Measurements from ENCODE around the gene RALGAPA2.

RALGAPA2 gene

DNA sequence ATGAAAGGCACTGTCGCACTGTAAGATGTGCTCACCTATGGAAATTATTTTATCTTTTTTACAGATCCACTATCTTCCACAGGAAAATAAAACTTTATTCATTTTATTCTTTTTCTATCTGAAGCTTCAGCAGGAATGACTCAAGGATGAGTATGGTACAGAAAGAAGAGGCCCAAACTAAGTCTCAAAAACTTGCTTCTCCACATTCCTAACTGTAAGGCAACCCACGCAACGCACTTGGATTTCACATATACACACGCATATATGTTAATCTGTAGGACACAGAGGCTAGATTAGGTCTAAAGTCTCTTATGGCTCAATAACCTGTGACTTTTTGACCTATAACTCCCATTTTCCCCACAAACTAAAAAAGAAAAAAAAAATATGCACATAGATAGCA is 81.9 kb downstream of the RALGAPA2 start:
- DNase-seq (ENCODE audit: low read depth), result no peak

DNA sequence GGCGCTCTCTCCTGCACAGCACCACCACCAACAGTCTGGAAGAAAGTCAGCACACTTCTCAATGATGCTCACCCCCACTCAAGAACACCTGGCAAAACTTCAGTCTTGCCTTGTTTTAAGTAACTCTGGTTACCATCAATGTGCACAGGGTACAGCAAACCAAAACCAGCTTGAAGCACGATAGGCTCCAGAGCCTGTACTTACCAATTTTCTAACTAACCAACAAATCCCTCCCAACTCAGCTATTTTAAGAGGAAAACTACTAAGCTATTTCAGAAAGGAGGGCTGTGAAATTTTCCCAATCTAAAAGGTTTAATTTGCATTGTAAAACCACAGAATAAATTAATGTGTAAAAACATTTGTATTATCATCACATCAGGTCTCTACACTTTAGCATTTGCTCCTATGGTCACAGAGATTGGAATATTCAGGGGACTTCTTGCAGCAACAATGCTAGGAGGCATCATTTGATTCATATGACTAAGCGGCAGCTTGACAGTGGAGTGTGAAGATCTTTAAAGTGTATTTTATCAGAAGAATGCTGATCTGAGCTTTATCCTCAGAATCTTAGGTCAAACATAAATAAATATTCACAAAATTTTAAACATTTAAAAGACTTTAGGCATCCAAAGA is 82.8 kb downstream of the RALGAPA2 start:
- no peak for DNase-seq (ENCODE audit: low read depth)

DNA sequence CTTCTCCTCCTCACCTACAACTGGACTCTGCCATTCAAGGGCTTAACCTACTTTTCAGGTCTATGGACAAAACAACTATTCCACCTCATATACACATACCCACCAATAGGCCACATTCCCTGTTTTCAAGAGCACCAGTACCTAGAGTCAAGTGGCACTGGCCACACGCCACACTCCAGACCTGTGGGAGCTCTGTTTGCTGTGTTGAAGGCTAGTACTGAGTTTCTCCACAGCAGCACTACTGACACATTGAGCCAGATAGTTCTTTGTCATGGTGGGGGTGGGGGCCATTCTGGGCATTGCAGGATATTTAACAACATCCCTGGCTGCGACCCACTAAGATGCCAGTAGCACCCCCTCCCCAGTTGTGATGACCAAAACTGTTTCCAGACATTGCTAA is 84.1 kb downstream of the RALGAPA2 start:
- DNase-seq (ENCODE audit: low read depth), result no peak

DNA sequence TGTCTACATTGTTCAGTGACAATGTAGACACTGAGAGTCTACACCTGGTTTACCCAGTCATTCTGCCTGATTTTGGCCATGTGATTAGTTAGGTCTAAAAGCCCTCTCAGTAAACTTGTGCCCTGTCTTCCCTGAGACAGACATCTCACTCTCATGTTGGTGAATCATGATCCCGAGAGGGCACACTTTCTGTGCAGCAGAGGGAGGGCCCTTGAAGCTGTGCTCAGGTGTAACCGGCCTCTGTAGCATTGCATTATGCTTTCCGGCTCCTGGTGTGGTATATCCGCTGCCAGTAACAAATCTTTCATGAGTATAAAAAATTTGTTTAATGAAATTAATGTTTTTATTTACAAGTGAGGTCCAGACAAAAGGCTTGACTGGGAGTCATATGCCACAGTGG is 85.0 kb downstream of the RALGAPA2 start:
- DNase-seq (ENCODE audit: low read depth), result no peak

DNA sequence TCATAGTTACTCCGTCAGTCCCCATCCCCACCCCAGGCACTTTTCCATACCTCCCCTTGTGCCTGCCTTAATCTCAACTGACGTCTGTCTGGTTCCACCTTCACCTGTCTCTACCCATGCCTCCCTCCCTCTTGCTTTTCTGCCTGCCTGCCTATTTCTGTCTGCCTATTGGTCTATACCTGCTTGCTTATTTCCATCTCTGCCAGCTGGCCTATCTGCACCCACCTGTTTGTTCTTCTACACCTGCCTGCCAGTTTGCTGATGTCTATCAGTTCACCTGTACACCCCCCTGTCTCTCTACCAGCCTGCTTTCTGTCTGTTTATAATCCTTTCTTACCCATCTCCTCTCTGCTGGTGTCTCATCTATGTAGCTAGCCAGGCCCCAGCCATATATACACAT is 87.5 kb downstream of the RALGAPA2 start:
- no peak for DNase-seq (ENCODE audit: low read depth)

DNA sequence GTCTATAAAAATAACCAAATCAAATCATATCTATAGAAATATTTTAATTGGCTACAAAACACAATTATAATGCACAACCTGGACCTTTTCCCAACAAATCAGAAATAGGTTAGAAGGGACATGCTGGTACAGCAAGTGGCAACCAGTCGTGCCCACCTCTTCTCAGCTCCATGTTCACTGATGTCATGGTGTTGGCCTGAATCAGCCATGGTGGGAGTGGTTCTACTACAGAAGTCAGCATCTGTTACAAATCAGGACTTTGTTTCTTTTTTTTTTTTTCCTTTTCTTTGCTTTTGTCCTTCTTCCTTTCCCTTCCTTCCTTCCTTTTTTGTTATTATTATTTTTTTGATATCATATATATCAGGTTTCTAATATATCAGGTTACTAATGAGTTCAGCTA is 91.2 kb downstream of the RALGAPA2 start:
- no peak for DNase-seq (ENCODE audit: low read depth)

DNA sequence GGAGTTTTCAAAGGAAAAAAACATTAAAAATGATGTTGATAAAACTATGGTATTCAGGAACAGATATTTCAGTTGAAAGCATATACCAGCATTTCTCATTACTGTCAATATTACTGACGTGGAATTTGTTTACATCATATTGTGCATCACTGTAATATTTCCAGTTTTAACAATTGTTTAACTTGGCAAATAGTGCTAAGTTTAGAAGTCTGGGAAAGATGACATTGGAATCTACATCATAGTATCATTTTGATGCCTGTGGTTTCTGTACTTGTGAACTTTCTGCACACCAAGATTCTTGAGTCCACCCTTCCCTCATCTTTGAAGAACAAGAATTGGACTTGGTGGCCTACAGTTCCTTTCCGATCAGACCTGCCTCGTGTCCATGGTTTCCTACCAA is 98.1 kb downstream of the RALGAPA2 start:
- no peak for DNase-seq (ENCODE audit: low read depth)

DNA sequence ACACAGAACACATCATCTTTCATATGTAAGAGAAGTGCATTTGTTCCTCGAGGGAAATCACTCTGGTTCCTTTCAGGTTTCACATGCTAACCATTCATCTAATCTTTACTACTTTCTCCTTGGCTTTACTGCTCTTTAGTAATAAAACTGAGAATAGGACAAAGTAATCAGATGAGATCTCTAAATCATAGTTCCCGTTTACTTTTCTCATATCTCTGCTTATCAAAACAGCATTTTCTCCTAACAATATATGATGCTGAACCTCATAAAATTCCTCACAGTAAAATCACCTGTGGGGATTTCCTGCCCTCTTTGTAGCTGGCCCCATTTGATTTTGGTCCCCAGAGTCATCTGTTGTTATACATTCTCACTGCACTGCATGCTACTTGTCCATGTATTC is 100.2 kb downstream of the RALGAPA2 start:
- DNase-seq (ENCODE audit: low read depth), result no peak

DNA sequence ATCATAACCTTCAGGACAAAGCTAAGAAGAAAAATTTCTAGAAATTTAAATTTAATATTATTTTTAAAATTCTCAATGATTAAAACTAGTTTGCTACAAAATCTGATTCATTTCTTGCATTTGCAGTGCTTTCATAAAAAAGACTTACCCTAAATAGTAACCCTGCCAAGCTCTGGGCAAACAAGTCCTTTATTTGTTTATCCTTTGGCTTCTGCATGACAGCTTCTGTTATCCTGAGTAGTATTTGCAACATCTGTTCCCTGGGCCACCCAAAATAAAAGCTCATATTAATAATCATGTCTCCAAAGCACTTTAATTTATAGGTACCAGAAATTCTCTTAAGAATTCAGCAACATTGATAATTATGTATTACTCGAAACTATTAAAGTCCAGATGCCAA is 101.3 kb downstream of the RALGAPA2 start:
- no peak for DNase-seq (ENCODE audit: low read depth)

DNA sequence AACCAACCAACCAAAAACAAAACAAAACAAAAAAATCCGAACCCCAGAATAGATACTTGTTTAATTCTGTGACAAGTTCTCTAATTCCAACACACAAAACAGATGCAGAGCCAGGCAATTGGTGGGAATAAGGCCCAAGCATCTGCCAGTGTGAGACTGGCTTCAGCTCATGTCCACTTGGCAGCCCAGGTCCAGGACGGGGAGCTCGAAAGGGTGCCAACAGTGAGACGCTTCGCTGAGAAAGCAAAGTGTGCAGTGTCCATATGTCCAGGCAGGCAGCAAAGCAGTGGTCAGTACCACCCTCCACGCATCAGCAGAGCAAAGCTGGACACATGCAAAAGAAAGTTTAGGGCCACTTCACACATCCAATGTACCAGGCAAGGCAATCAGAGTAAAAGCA is 102.9 kb downstream of the RALGAPA2 start:
- DNase-seq (ENCODE audit: low read depth), result no peak

DNA sequence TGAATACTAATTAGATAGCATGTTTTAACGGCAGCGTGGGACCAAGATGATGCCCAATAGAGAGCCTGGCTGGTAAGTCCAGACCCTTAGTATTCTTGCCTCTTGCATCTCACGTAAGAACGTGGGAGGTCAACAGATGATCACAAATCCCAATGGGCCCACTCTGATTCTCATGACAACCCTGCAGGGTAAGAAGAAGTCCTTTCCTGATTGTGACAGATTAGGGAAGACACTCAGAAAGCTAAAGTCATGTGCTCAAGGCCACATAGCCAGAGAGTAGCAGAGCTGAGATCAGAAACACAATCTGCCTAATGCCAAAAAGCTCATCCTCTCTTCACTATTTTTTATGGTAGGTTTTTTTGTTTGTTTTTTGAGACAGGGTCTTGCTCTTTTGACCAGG is 103.8 kb downstream of the RALGAPA2 start:
- no peak for DNase-seq (ENCODE audit: low read depth)

DNA sequence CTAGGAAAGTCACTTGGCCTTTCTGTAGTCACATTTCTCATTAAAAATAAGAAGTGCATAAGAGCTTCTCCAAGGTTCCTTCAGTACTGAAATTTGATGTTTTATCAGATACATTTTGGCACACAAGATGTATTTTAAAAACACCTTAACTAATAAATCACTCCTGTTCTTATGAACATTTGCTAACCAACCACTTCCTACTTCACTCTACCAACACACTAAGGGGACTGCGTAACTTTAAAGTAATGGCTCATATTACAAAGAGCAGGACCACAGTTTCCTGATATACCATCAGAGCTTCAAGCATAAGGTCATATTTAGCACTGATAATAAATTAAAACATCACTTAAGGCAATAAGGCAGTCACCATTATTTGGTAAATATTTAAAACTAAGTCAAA is 104.4 kb downstream of the RALGAPA2 start:
- no peak for DNase-seq (ENCODE audit: low read depth)

DNA sequence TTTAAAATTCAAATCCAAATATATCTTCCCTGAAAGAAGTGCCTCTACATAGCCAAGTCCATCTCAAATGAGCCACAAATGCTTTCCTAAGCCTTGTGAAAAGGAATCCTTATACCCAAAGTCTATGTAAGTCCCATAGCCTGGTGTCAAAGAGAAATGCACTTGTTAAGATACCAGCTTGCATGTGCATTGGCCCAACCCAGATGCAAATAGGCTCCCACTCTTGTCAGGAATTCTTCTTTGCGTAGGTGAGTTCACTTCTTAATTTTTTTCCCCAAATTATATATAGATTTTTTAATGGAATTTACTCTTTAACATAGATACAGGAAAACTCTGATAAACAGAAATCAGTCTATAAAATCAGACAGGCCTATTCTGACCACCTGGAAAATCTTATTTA is 105.6 kb downstream of the RALGAPA2 start:
- no peak for DNase-seq (ENCODE audit: low read depth)

DNA sequence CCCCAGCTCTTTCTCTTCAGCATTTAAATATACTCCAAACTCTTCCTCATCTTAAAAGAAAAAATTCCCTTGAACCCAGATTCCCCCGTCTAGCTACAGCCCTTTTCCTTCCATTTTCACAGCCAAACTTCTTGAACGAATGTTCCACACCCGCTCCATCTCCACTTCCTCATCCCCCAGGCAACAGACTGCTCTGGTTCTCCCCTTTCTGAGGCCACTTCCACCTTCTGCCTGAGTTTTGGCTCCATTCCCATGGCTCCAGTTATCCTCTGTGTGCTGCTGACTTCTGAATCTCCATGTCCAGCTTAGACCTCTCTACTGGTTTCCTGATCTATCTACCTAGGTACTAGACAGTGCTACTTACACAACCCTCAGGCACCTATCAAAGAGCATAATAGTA is 106.4 kb downstream of the RALGAPA2 start:
- no peak for DNase-seq (ENCODE audit: low read depth)

DNA sequence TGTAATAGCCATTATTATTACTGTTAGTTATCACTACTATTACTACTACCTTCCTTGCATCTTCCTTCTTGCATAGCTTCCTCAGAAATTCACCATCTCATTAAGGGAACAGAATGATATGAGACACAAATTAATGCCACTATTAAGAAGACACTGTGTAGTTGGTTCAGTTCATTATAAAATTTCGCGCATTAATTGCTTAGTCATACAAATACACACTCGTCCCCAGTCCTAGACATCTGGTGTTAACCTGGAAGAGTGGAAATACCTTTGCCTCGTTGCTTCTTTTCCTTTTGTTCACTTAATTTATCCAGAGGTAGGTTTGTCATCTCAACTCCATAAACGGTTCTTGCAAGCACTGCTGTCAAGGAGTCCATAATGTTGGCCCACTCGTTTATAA is 107.5 kb downstream of the RALGAPA2 start:
- DNase-seq (ENCODE audit: low read depth), result no peak

DNA sequence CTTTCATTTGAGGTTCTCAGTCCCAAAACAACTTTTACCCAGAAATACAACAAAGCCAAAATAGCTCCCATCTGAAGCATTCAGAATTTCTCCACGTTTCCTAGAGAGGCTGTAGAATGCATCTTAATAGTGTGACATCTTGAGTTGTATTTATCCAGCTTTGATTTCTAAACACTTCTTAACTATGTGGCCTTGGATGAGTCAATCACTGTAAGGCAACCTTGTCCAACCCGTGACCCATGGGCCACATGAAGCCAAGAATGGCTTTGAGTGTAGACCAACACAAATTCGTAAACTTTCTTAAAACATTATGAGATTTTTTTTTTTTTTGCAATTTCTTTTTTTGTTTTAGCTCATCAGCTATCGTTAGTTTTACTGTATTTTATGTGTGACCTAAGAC is 108.1 kb downstream of the RALGAPA2 start:
- DNase-seq (ENCODE audit: low read depth), result no peak

DNA sequence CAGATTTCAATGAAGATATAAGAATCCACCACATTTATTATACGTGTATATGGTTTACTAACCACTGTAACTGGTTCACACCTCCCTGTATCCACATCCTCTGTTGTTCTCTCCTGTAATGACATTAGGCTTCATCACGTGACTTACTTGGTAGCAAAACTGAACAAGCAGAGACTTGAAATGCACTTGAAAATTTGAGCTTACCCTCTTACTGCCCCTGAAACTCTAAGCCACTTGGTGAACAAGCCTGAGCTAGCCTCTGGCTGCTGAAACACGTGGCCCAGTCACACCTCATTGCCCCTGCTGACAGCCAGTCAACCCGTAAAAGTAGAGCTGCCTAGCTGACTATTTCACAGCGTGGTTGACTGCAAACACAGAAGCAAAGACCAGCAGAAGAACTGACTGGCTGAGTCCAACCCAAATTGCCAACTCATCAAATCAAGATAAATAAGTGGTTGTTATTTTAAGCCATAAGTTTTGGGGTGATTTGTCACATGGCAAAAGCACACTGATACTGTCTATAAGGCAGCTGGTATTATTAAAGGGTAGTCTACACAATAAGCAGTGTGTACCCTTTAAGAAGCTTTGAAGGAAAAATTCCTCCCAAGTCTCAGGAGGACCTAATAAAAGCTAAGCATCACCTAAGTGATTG is 109.0 kb downstream of the RALGAPA2 start:
- DNase-seq (ENCODE audit: low read depth), result no peak

DNA sequence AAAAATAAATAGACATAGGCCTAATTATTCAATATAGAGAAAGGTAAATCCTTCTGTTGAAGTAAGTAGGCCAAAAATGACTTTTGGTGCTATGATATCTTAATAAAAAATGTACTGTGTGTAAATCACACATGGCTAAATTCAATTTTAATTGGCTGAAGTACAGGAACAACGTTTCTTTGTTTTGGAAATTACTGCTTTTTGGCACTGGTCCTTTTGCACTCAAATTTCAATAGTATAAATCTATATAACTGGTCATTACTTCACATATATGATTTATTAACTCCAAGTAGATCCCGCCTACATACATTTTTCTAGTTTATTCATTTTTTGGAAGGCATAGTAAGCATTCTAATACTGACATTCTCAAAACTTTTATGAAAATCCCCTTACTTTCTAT is 114.5 kb downstream of the RALGAPA2 start:
- DNase-seq (ENCODE audit: low read depth), result no peak

DNA sequence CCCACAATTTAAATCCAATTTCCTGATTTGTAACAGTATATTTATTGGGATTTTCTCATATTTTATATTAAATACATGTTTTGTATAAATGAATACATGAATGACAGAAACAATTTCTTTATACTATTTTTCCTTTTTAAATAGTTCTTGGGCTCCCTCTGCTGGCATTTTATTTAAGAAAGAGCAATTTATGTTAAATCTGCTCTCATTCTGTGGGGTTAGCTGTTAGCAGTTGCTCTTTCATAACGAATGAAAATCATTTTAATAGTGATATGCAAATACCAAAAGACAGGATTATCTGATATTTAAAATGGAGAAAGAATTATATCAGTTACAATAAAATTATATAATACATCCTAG is 118.3 kb downstream of the RALGAPA2 start:
- no peak for DNase-seq (ENCODE audit: low read depth)

DNA sequence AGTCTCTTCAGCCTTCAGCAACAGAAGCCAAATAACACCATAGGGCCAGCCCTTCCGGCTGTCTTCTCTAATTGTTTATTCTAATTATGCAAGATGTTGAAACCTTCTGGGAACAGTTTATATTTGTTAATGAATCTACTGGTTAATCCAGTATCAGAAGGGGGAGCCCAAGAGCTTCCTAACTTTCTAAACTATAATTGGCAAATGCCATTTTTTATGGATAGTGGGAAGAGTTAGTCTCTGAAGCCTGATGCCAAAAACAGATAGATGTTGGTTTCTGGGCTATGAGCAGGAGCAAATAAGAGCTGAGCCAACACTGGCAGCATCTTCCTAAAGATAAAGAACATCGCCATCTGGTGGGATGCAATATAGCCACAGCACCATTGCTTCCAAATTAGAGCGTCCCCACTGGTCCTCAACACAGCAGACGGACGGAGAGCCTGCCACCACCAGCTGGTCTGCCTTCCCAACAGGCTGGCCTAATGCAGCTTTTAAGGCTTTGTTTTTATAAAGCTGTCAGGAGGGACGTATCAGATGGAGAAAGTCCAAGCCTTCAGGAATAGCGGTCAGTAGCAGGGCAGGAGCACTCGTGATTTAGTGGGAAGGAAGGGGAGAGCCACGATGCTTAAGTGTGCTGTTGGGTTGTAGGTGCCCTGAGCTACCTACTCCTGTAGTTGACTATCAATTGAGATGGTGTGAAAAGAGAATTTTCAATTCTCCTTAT is 118.8 kb downstream of the RALGAPA2 start:
- no peak for DNase-seq (ENCODE audit: low read depth)

DNA sequence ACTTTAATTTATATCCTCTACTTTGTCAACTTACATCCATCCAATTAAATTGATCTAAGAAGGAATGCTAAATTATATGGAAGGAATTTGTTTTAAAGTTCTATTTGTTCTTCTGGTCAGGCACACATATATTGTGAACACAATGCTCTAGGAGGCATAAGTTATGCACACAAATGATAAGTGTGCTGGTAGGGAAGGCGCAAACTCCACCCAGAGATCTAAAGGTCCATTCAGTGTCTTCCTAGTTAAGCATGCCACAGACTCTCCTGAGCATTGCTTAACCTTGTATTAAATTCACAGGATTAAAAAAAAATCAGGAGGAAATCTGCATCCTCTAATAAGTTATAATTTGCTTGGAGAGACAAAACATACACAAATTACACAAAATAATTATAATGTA is 127.3 kb downstream of the RALGAPA2 start:
- DNase-seq (ENCODE audit: low read depth), result no peak

DNA sequence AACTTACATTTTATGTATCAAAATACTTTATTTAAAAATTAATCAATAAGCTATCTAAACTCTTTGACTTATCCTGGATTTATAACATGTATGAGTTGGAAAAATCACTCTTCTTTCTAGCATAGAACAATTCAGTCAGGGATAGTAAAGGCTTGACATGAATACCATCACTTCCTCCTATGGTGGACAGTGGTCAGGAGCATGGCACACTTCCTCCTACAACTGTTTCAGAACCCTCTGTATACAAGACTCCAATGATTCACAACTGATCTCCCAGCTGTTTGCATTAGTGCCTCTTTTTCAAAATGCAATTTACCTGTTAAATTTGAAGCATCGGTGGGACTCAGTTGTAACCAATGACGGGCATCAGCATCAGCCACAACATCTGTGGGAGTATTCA is 129.7 kb downstream of the RALGAPA2 start:
- no peak for DNase-seq (ENCODE audit: low read depth)

DNA sequence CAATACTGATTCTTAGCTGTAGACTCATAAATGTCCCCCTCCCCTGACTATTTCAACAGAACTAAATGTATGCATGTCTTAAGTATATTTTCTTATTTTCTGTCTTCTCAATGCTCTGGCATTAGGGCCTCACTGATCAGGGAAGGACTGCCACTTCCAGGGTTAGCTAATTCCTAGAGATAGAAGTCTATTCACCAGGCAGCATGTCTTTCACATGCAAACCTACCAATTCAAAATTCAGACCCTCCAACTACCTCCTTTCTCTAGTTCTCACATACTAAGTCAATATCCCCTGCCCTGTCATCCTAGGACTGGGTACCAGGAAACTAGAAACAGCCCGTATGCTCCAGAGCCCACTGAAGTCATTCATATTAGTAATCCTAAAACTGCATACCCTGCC is 132.3 kb downstream of the RALGAPA2 start:
- no peak for DNase-seq (ENCODE audit: low read depth)

DNA sequence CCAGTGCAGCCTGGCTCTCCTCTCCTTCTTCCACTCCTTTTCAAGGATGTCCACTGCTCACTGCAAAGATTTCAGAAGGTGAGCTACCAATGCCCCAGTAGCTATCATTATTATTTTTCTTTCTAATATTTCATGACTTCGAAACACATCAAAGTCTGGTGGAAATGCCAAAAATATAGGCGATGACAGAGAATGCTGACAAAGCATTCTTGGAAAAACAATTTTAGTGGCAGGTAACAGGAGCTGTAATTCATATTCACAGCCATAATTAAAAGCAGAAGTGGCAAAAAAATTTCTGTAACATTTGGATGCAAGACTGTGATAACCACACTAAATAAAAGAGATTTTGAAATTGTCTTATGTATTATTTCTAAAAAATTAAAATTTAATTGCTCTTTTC is 133.6 kb downstream of the RALGAPA2 start:
- DNase-seq (ENCODE audit: low read depth), result no peak

Measured in GM04503 (cell line).